ENCODE measurements around the gene SLC39A1.

GRCh38 chr1:153976819-153977249, 13.5 kb upstream of the SLC39A1 start:
- TF ChIP-seq, protein P1, sequence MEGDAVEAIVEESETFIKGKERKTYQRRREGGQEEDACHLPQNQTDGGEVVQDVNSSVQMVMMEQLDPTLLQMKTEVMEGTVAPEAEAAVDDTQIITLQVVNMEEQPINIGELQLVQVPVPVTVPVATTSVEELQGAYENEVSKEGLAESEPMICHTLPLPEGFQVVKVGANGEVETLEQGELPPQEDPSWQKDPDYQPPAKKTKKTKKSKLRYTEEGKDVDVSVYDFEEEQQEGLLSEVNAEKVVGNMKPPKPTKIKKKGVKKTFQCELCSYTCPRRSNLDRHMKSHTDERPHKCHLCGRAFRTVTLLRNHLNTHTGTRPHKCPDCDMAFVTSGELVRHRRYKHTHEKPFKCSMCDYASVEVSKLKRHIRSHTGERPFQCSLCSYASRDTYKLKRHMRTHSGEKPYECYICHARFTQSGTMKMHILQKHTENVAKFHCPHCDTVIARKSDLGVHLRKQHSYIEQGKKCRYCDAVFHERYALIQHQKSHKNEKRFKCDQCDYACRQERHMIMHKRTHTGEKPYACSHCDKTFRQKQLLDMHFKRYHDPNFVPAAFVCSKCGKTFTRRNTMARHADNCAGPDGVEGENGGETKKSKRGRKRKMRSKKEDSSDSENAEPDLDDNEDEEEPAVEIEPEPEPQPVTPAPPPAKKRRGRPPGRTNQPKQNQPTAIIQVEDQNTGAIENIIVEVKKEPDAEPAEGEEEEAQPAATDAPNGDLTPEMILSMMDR (IDR thresholded peaks at IDR 0.05): no peak
- no peak for TF ChIP-seq POLR2A (IDR thresholded peaks at IDR 0.05)

All from sigmoid colon (tissue), 3 donors.